Measurements from ENCODE around the gene CTDP1.
"Not testable (repeated sequence)": the region's sequence is repeated elsewhere in the genome, so short reads cannot be mapped to it uniquely, and the experiment has no call there.

The CTDP1 gene

DNA sequence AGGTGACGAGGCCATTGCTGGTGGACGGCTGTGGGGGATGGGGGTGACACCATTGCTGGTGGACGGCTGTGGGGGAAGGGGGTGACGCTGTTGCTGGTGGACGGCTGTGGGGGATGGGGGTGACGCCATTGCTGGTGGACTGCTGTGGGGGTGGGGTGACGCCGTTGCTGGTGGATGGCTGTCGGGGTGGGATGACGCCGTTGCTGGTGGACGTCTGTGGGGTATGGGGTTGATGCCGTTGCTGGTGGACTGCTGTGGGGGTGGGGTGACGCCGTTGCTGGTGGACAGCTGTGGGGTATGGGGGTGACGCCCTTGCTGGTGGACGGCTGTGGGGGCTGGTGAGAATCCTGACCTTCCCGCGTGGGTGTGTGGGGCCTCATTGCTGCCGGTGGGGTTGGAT, 47.1 kb downstream of the CTDP1 start:
- no peak for DNase-seq (ENCODE audit: low read depth)

GRCh38 chr18:79727211-79727610, 47.6 kb downstream of the CTDP1 start:
- no peak for DNase-seq (ENCODE audit: low read depth)

GRCh38 chr18:79728931-79729586, 49.5 kb downstream of the CTDP1 start:
- no peak for DNase-seq (ENCODE audit: low read depth)

- DNase-seq (ENCODE audit: low read depth) = no peak
Observed at GRCh38 chr18:79729611-79730010, 50.0 kb downstream of the CTDP1 start.

- no peak for DNase-seq (ENCODE audit: low read depth)
Observed at GRCh38 chr18:79730804-79731203, 51.2 kb downstream of the CTDP1 start.

- not testable (repeated sequence) for DNase-seq (ENCODE audit: low read depth)
Observed at GRCh38 chr18:79731881-79732720, 52.5 kb downstream of the CTDP1 start.

GRCh38 chr18:79732721-79733025, 53.1 kb downstream of the CTDP1 start:
- DNase-seq (ENCODE audit: low read depth) = no peak

GRCh38 chr18:79733135-79733701, 53.6 kb downstream of the CTDP1 start:
- no peak for DNase-seq (ENCODE audit: low read depth)

GRCh38 chr18:79733986-79734770, 54.6 kb downstream of the CTDP1 start:
- no peak for DNase-seq (ENCODE audit: low read depth)

DNA sequence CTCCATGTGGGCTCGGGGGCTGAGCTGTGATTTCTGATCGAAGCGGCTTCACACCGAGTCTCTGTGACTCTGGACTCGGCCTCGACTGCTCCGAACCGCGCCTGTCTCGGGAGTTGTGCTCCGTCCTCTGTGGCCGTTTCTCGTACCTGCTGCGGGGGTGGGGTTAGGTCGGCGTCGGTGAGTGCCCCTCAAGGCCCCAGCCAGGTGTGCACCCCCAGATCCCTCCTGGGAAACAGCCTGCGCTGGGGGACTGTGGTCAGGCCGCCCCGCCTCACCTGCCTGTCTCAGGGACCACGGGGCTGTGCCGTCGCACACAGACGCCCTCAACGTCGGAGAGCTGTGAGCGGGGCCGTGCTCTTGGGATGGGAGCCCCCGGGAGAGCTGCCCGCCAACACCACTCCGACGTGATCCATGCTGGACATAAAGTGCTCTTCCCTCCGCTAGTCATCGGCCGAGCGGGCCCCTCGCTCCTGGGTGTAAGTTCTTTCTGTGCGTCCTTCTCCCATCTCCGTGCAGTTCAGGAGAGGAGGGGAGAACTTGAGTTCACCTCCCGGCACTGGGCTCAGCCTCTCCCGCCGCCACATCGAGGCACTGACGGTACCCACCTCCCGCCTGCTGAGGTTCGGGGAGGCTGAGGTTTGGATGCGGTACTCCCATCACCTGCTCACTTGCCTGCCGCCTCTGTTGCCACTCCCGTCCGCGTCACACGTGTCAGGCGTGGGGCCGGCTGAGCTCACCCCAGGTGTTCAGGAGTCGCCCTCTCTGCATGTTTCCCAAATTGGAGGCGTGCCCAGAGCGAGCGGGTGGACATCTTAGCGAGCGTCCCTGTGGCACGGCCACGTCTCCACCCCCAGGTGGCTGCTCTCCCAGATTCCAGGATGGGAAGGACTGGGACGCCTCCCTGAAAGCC, 55.7 kb downstream of the CTDP1 start:
- no peak for DNase-seq (ENCODE audit: low read depth)

- DNase-seq (ENCODE audit: low read depth) = no peak
Observed at GRCh38 chr18:79736230-79736629, 56.6 kb downstream of the CTDP1 start.

- no peak for DNase-seq (ENCODE audit: low read depth)
Observed at GRCh38 chr18:79736846-79737245, 57.2 kb downstream of the CTDP1 start.

GRCh38 chr18:79737426-79737825, 57.8 kb downstream of the CTDP1 start:
- no peak for DNase-seq (ENCODE audit: low read depth)

DNA sequence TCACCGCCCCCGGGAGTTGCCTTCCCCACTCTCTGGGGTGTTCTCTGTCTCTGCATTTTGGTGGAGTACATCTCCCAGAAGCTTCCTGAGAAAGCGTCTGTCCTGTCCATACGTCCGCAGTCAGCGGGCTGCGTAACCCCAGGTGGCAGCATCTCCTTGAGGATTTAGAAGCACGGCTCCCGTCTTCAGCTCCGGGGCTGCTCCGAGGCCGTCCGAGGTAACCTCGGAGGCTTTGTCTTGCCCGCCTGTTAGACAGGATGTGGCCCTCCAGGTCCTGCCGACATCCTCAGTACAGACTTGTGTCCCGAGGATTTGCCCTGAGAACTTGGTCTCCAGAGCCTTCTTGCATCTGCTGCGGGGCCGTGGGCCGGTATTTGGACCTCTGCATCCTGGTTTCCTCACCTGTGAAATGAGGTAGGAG, 58.4 kb downstream of the CTDP1 start:
- no peak for DNase-seq (ENCODE audit: low read depth)

DNA sequence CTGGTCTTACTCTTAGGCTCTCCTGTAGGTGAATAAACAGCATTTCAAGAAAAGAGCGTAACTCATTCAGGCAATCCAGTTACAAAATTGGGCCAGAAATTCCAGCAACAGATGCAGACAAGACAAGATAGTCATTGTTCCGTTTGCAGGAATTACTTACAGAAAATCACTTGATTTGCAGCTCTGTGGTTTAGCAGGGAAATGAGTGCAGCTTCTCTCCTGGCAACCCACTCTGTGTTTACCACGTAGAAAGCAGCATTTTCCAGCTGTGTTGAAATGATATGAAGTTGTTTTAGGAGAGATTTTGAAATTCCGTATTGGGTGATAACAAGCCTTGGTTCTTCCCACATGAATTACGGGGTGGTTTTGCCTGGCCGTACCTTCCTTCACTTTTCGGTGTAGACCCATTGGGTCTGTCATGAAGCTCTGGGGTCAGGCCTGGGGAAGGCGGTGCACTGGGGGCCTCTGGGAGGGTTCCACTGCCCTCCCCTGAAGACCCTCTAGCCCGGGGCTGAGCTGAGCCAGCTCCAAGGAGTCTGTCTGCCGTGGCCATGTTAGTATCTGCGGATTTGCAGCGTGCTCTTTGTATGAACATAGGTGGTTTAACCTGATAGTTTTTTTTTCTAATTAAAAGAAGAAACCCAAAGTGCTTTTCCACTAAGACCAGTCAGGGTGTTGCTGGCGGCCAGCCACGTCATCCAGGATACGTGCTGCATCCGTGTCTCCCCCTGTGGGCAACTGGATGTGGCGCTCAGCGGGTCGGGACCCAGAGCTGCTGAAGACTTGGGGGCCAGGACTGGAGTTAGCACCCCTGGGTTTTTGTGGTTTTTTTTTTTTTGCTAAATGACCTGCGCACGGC, 59.2 kb downstream of the CTDP1 start:
- no peak for DNase-seq (ENCODE audit: low read depth)

DNA sequence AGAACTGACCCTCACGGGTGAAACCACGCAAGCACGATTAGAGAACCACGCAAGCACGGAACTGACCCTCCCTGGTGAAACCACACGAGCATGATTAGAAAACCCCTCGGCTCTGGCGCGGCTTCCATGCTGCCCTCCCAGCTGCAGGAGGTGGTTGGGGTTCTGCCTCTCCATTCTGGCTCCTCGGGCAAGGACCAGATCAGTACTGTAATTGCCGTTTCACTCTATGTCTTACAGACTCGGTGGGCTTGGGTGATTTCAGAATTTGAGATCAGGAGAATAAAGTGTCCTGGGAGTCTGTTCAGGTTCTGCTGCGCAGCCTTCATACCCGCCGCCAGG, 59.8 kb downstream of the CTDP1 start:
- DNase-seq (ENCODE audit: low read depth) = no peak

DNA sequence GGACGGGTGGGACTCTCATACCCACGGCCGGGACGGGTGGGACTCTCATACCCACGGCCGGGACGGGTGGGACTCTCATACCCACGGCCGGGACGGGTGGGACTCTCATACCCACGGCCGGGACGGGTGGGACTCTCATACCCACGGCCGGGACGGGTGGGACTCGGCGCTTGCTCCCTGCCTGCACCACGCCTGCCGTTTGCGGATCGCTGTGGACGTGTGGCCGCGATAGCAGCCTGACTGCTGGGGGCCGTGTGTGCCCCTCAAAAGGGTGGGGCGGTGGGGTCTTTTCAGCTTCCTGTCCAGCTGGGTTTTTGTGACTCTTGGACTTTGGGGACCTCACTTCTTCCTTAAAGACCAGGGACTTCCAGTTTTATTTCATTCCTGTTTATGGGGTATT, 60.4 kb downstream of the CTDP1 start:
- not testable (repeated sequence) for DNase-seq (ENCODE audit: low read depth)

- DNase-seq (ENCODE audit: low read depth) = no peak
Observed at GRCh38 chr18:79740521-79741361, 61.1 kb downstream of the CTDP1 start.

DNA sequence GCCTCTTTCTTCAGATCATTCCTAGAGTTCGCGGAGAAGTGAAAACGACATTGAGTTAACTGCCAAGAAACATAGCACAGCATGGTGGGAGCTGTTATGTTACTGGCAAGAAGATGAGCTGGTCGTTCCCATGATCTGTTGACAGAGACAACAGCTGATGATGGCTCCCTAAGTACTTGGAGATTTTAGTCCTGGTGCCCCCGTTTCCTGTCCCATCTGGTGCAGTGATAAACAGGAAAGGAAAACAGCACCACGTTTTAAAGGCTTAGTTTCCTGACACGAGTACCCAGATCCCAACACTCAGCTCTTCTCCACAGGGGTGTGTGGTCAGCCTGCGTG, 61.7 kb downstream of the CTDP1 start:
- no peak for DNase-seq (ENCODE audit: low read depth)

- DNase-seq (ENCODE audit: low read depth) = no peak
Observed at GRCh38 chr18:79742076-79742475, 62.5 kb downstream of the CTDP1 start.

All from activated T-helper 1 cell treated with Interleukin-2 at 50 U/mL for 16 hours (primary cell).